ENCODE results near the gene COL25A1. TPM values are rescaled to one million over a fixed set of nuclear protein-coding genes. Genes with fewer than 3 reads are reported as not detected.

Gene COL25A1
- total and polyA plus RNA-seq, 2 donors: 0.75 to 1.5 TPM

DNA sequence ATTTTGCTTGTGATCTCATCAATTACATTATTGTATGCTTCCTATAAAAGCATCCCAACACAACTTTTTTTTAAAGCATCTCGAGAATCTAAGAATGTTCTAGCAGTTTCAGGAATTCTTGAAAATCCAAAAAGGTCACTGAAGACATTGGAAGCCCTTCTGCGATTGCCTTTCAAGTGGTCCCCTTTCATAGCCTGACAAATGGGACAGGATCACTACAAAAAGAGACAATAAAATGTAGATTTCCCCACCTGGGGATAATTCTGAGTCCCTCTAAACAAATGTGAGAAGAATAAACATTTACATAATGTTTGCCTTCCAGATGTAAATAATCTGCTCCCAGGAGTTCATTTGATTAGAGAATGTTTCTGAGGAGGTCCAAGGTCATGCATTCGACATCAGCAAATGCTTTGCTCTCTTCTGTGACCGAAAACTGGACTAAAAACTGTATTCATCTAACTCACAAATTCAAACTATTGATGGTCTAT is 116.0 kb downstream of the COL25A1 start:
- Histone ChIP-seq H3K4me1 (ENCODE audit: control insufficient read depth in 2 of 2, insufficient read depth in 2 of 2, low read length in 2 of 2) (no peaks in the 10 kb centered on the region), H3K36me3 (ENCODE audit: control insufficient read depth in 2 of 2, insufficient read depth in 2 of 2, low read length in 1 of 2) (no peaks in the 10 kb centered on the region), H3K27me3 (ENCODE audit: control insufficient read depth in 2 of 2, insufficient read depth in 1 of 2, low read length in 1 of 2) (no peaks in the 10 kb centered on the region), H3K4me3 (ENCODE audit: low read length in 2 of 2) (no peak overlapping the region), H3K9me3 (ENCODE audit: control insufficient read depth in 2 of 2, insufficient read depth in 1 of 2, low read length in 1 of 2) (no peaks in the 10 kb centered on the region), H3K27ac (ENCODE audit: low read depth in 1 of 2, low read length in 1 of 2) (no peak overlapping the region)
- no peak for DNase-seq (ENCODE audit: low read depth in 6 of 9, low spot score in 9 of 9)
- 92% methylated on average over 4 of the region's 4 CpGs for WGBS

DNA sequence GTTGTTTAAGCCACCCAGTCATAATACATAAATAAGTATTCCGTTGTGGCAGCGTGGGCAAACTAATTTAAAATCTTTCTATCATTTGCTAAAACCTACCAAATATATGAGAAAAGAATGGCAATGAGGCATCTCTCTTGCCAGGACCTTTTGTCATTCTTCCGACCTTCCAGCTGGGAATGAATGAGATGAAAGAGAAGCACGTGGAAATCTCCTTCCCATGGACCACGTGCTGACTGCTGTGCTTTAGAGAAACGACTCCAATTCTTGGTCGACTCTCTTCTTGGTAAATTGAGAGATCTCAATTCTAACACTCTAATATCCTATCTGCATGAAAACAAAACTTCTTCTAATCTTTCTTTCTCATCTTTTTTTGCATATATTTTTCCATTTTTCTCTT is 116.5 kb downstream of the COL25A1 start:
- no peaks in the 10 kb centered on the region for H3K4me1 ChIP-seq (ENCODE audit: control insufficient read depth in 2 of 2, insufficient read depth in 2 of 2, low read length in 2 of 2)
- no peaks in the 10 kb centered on the region for H3K36me3 ChIP-seq (ENCODE audit: control insufficient read depth in 2 of 2, insufficient read depth in 2 of 2, low read length in 1 of 2)
- no peak for DNase-seq (ENCODE audit: low read depth in 6 of 9, low spot score in 9 of 9)
- no peaks in the 10 kb centered on the region for H3K9me3 ChIP-seq (ENCODE audit: control insufficient read depth in 2 of 2, insufficient read depth in 1 of 2, low read length in 1 of 2)
- no peaks in the 10 kb centered on the region for H3K27me3 ChIP-seq (ENCODE audit: control insufficient read depth in 2 of 2, insufficient read depth in 1 of 2, low read length in 1 of 2)
- H3K27ac ChIP-seq (ENCODE audit: low read depth in 1 of 2, low read length in 1 of 2): no peak overlapping the region
- H3K4me3 ChIP-seq (ENCODE audit: low read length in 2 of 2): no peak overlapping the region
- 92% methylated on average over 7 of the region's 7 CpGs for WGBS

DNA sequence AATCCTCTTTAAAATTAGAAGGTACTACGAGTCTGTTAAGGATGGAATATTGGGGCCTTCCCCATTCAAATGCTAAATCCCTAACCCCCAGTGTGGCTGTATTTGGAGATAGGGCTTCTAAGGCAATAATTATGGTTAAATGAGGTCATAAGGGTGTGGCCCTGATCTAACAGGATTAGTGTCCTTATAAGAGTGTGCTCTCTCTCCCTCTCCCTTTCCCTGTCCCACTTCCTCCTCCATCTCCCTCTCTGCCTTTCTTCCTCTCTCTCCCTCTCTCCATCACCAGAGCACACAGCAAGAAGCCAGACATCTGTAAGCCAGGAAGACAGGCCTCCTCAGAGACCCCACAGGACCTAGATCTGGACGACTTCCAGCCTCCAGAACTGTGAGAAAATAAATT is 116.9 kb downstream of the COL25A1 start:
- Histone ChIP-seq H3K27ac (ENCODE audit: low read depth in 1 of 2, low read length in 1 of 2) (no peak overlapping the region), H3K36me3 (ENCODE audit: control insufficient read depth in 2 of 2, insufficient read depth in 2 of 2, low read length in 1 of 2) (no peaks in the 10 kb centered on the region), H3K27me3 (ENCODE audit: control insufficient read depth in 2 of 2, insufficient read depth in 1 of 2, low read length in 1 of 2) (no peaks in the 10 kb centered on the region), H3K4me1 (ENCODE audit: control insufficient read depth in 2 of 2, insufficient read depth in 2 of 2, low read length in 2 of 2) (no peaks in the 10 kb centered on the region), H3K9me3 (ENCODE audit: control insufficient read depth in 2 of 2, insufficient read depth in 1 of 2, low read length in 1 of 2) (no peaks in the 10 kb centered on the region), H3K4me3 (ENCODE audit: low read length in 2 of 2) (no peak overlapping the region)
- 93% methylated on average over 2 of the region's 2 CpGs for WGBS
- no peak for DNase-seq (ENCODE audit: low read depth in 6 of 9, low spot score in 9 of 9)

DNA sequence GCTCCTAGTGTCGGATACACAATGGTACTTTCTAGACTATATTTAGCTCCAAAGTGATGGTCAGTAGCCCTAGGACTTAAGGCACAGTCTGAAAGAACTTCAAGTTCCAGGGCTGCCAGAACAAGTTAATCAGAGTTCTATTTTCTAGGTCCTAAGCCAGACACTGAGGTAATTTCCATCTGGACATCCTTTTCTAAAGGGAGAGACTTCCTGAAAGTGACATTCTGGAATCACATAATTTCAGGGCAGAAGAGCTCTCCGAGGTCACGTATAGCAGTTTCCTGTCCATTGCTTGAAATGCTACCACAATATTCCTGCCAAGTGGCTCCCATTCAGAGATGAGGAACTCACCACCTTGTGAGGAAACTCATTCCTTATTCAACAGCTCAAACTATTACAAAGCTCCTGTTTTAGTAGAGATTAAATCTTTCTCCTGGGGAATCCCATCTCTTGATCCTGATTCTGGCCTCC is 117.9 kb downstream of the COL25A1 start:
- no peak overlapping the region for H3K4me3 ChIP-seq (ENCODE audit: low read length in 2 of 2)
- no peaks in the 10 kb centered on the region for H3K27me3 ChIP-seq (ENCODE audit: control insufficient read depth in 2 of 2, insufficient read depth in 1 of 2, low read length in 1 of 2)
- no peak for DNase-seq (ENCODE audit: low read depth in 6 of 9, low spot score in 9 of 9)
- no peaks in the 10 kb centered on the region for H3K4me1 ChIP-seq (ENCODE audit: control insufficient read depth in 2 of 2, insufficient read depth in 2 of 2, low read length in 2 of 2)
- no peaks in the 10 kb centered on the region for H3K36me3 ChIP-seq (ENCODE audit: control insufficient read depth in 2 of 2, insufficient read depth in 2 of 2, low read length in 1 of 2)
- no peak overlapping the region for H3K27ac ChIP-seq (ENCODE audit: low read depth in 1 of 2, low read length in 1 of 2)
- WGBS: 96% methylated on average over 3 of the region's 3 CpGs
- no peaks in the 10 kb centered on the region for H3K9me3 ChIP-seq (ENCODE audit: control insufficient read depth in 2 of 2, insufficient read depth in 1 of 2, low read length in 1 of 2)

DNA sequence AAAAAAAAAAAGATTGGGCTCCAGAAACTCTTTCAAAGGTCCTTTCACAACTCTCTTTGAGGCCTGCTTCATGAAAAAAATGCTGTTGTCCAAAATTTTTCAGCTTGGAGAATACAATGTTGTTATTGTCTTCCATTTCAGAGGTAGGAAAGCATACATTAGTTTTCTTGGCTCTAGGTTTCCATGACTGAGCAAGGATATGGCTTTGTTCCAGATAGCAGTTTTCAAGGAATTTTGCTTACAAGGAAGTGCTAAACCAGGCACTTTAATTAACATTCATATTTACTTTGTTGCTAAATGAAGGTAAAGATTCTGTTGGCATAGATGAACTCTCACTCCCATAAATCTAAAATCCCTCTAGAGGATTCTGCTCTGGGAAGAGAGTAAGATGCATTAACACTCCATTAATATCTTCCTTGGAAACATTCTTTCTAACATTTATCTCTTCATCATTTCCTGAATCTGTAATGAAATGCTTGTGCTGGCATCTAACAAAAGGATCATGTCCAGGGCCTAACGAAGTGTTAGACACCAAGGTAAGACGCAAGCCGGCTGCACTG is 118.4 kb downstream of the COL25A1 start:
- H3K27ac ChIP-seq (ENCODE audit: low read depth in 1 of 2, low read length in 1 of 2): no peak overlapping the region
- no peaks in the 10 kb centered on the region for H3K36me3 ChIP-seq (ENCODE audit: control insufficient read depth in 2 of 2, insufficient read depth in 2 of 2, low read length in 1 of 2)
- no peak overlapping the region for H3K4me3 ChIP-seq (ENCODE audit: low read length in 2 of 2)
- H3K4me1 ChIP-seq (ENCODE audit: control insufficient read depth in 2 of 2, insufficient read depth in 2 of 2, low read length in 2 of 2): no peaks in the 10 kb centered on the region
- DNase-seq (ENCODE audit: low read depth in 6 of 9, low spot score in 9 of 9): no peak
- no peaks in the 10 kb centered on the region for H3K27me3 ChIP-seq (ENCODE audit: control insufficient read depth in 2 of 2, insufficient read depth in 1 of 2, low read length in 1 of 2)
- 97% methylated on average over 3 of the region's 3 CpGs for WGBS
- H3K9me3 ChIP-seq (ENCODE audit: control insufficient read depth in 2 of 2, insufficient read depth in 1 of 2, low read length in 1 of 2): no peaks in the 10 kb centered on the region

DNA sequence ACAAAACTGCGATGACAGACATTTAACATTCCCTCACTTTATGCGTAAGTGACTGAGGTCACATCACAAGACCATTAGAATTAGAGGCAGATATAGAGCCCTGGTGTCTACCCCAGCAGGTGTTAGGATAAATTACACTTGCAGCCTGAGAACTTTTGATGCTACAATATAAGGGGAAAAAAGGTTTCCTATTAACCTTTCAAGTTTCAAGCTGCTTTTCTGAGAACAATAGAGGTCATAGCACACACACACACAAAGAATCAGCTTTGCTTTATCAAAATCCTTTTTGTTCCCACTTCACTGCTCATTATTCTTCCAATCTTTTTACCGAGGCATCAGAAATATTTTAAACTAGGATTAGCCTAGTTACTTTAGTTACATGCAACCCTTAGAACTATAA is 119.8 kb downstream of the COL25A1 start:
- Histone ChIP-seq H3K4me1 (ENCODE audit: control insufficient read depth in 2 of 2, insufficient read depth in 2 of 2, low read length in 2 of 2) (no peaks in the 10 kb centered on the region), H3K4me3 (ENCODE audit: low read length in 2 of 2) (no peak overlapping the region), H3K27ac (ENCODE audit: low read depth in 1 of 2, low read length in 1 of 2) (no peak overlapping the region), H3K9me3 (ENCODE audit: control insufficient read depth in 2 of 2, insufficient read depth in 1 of 2, low read length in 1 of 2) (no peaks in the 10 kb centered on the region), H3K36me3 (ENCODE audit: control insufficient read depth in 2 of 2, insufficient read depth in 2 of 2, low read length in 1 of 2) (no peaks in the 10 kb centered on the region), H3K27me3 (ENCODE audit: control insufficient read depth in 2 of 2, insufficient read depth in 1 of 2, low read length in 1 of 2) (no peaks in the 10 kb centered on the region)
- 96% methylated on average over 3 of the region's 3 CpGs for WGBS
- DNase-seq (ENCODE audit: low read depth in 6 of 9, low spot score in 9 of 9): no peak

DNA sequence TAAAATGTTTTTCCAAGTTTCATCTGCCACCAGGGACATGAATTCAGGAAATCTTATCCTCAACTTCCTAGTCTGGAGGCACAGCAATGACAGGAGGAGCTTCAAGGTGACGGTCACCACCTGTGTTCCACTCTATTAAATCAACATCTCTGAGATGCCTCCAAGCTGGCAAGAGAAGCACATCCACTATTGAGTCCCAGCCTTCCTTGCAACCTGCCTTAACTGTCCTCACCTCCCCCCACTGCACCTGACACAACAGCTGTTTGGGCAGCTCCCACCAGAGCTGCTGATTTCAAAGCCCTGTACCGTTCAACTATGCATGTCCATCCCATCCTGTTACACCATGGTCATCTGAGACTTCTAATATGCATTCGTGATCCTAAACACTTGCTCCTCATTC is 123.4 kb downstream of the COL25A1 start:
- WGBS: 90% methylated on average over 3 of the region's 3 CpGs
- Histone ChIP-seq H3K27ac (ENCODE audit: low read depth in 1 of 2, low read length in 1 of 2) (no peak overlapping the region), H3K4me1 (ENCODE audit: control insufficient read depth in 2 of 2, insufficient read depth in 2 of 2, low read length in 2 of 2) (no peaks in the 10 kb centered on the region), H3K36me3 (ENCODE audit: control insufficient read depth in 2 of 2, insufficient read depth in 2 of 2, low read length in 1 of 2) (no peaks in the 10 kb centered on the region), H3K27me3 (ENCODE audit: control insufficient read depth in 2 of 2, insufficient read depth in 1 of 2, low read length in 1 of 2) (no peaks in the 10 kb centered on the region), H3K4me3 (ENCODE audit: low read length in 2 of 2) (no peak overlapping the region), H3K9me3 (ENCODE audit: control insufficient read depth in 2 of 2, insufficient read depth in 1 of 2, low read length in 1 of 2) (no peaks in the 10 kb centered on the region)
- DNase-seq (ENCODE audit: low read depth in 6 of 9, low spot score in 9 of 9): no peak

DNA sequence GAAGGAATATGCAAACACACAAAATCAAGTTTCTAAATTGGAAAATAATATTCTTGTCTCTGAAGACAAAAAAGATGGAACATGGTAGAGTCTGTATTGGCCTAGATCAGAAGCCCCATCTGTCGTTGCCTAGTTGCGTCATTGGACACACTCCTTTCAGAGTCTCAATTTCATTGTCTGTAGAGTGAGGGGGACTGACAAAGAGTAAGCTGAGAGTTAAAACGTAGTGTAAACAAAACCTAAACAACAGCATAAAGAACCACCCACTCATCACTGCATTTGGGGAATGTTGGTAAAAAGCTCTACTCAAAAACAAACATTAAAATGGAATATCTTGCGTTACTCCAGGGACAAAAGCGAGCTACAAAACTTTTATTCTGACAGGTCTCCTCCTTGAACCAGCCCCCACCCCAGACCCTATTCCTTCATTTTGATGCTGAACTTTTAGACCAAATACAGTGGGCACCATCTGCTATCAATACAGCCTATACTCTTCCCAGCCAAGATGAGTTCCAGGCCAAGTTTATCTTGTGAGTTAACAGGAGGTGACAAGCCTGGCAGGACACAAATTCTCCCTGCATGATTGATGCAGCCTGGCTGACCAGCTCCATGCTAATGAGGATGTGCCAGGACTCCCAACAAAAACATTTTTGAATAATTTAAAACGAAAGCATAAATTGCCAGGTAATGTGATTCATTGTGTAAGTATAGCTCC is 125.2 kb downstream of the COL25A1 start:
- 97% methylated on average over 6 of the region's 6 CpGs for WGBS
- H3K4me3 ChIP-seq (ENCODE audit: low read length in 2 of 2): no peak overlapping the region
- H3K27me3 ChIP-seq (ENCODE audit: control insufficient read depth in 2 of 2, insufficient read depth in 1 of 2, low read length in 1 of 2): no peaks in the 10 kb centered on the region
- no peak overlapping the region for H3K27ac ChIP-seq (ENCODE audit: low read depth in 1 of 2, low read length in 1 of 2)
- no peaks in the 10 kb centered on the region for H3K36me3 ChIP-seq (ENCODE audit: control insufficient read depth in 2 of 2, insufficient read depth in 2 of 2, low read length in 1 of 2)
- no peaks in the 10 kb centered on the region for H3K4me1 ChIP-seq (ENCODE audit: control insufficient read depth in 2 of 2, insufficient read depth in 2 of 2, low read length in 2 of 2)
- no peak for DNase-seq (ENCODE audit: low read depth in 6 of 9, low spot score in 9 of 9)
- H3K9me3 ChIP-seq (ENCODE audit: control insufficient read depth in 2 of 2, insufficient read depth in 1 of 2, low read length in 1 of 2): no peaks in the 10 kb centered on the region

DNA sequence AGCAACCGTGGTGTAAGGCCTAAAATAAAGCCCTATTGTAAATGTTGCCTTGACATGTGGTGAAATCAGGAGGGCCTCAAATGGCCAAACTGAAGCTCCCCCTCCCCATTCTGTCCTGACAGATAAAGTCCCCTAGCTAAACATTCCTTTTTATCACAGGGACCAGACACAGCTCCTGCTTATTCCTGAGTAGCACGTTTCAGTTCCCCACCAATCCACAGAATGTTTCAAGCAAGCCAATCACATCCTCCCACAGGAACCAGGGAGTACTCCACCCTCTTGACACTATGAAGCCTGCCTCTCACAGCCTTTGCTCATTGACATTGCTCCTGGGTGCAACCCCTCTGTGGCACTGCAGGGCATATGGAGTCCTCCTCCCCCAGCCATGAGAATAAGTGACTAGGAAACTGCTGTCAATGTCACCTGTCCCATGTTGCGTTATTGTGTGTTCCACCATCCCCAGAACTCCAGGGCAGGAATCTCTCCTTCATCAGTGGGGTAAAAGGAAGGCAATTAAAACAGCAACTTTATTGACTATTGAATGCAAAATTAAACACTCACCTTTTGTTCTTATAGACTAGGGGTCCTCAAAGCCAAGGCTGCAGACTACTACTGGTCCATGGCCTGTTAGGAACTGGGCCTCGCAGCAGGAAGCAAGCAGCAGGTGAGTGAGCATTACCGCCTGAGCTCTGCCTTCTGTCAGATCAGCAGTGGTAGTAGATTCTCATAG is 128.1 kb downstream of the COL25A1 start:
- Histone ChIP-seq H3K36me3 (ENCODE audit: control insufficient read depth in 2 of 2, insufficient read depth in 2 of 2, low read length in 1 of 2) (no peaks in the 10 kb centered on the region), H3K27me3 (ENCODE audit: control insufficient read depth in 2 of 2, insufficient read depth in 1 of 2, low read length in 1 of 2) (no peaks in the 10 kb centered on the region), H3K27ac (ENCODE audit: low read depth in 1 of 2, low read length in 1 of 2) (no peak overlapping the region), H3K4me3 (ENCODE audit: low read length in 2 of 2) (no peak overlapping the region), H3K9me3 (ENCODE audit: control insufficient read depth in 2 of 2, insufficient read depth in 1 of 2, low read length in 1 of 2) (no peaks in the 10 kb centered on the region), H3K4me1 (ENCODE audit: control insufficient read depth in 2 of 2, insufficient read depth in 2 of 2, low read length in 2 of 2) (no peaks in the 10 kb centered on the region)
- 95% methylated on average over 5 of the region's 5 CpGs for WGBS
- no peak for DNase-seq (ENCODE audit: low read depth in 6 of 9, low spot score in 9 of 9)
